Endothelial cell of umbilical vein (primary cell): Measurements from ENCODE around the gene GNAL.

Source experiments
- JUN ChIP-seq: IDR thresholded peaks from 2 replicates; pipeline ENCODE4 v1.6.1; 2011; ENCODE audit warnings: borderline replicate concordance, low read depth; ENCODE audit not compliant: insufficient read length, insufficient read depth
- MYC ChIP-seq: IDR thresholded peaks from one replicate; pipeline ENCODE4 v1.6.1; 2011; ENCODE audit warnings: mild to moderate bottlenecking, low read depth, low read length
- POLR2A ChIP-seq: IDR thresholded peaks from 2 replicates; pipeline ENCODE4 v1.6.1; 2012; ENCODE audit warnings: low read depth, mild to moderate bottlenecking, control low read depth, low read length
- POLR2AphosphoS5 ChIP-seq: IDR thresholded peaks from 2 replicates; pipeline ENCODE4 v1.6.1; 2012; ENCODE audit warnings: low read depth, mild to moderate bottlenecking, control low read depth, low read length, moderate library complexity; ENCODE audit not compliant: insufficient read depth
- TF ChIP-seq, protein P1 (sequence below), 2 donors: IDR thresholded peaks; 1 replicate in 1 of 2; 2 replicates in 1 of 2; pipeline ENCODE4 v1.5.1; 2011; ENCODE audit warnings: low read length in 2 of 2, mild to moderate bottlenecking in 2 of 2, moderate library complexity in 2 of 2, control low read depth in 1 of 2, inconsistent platforms in 1 of 2, low read depth in 1 of 2; ENCODE audit not compliant: insufficient read depth in 1 of 2; ENCODE audit errors: extremely low read depth in 1 of 2

DNA sequence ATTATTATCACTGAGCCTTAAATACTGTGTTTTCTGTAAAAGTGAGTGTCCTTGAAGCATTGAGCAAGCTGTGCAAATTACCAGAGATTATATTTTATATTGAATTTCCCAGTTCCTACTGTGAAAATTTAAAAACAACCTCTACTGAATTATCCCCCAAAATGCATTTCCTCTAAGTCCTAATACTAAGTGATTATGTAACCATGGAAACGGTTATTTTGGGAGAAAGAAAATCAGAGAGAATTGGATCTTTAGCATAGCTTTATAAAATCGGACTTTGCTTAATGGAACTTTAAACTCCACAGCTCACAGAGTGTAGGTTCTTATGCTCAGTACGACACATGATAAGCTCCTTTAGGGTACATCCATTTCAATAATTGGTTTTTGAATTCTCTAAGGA is 142.9 kb downstream of the GNAL start:
- TF ChIP-seq JUN (no peak), POLR2A (no peak), POLR2AphosphoS5 (no peak), MYC (no peak)
- TF ChIP-seq, protein P1, sequence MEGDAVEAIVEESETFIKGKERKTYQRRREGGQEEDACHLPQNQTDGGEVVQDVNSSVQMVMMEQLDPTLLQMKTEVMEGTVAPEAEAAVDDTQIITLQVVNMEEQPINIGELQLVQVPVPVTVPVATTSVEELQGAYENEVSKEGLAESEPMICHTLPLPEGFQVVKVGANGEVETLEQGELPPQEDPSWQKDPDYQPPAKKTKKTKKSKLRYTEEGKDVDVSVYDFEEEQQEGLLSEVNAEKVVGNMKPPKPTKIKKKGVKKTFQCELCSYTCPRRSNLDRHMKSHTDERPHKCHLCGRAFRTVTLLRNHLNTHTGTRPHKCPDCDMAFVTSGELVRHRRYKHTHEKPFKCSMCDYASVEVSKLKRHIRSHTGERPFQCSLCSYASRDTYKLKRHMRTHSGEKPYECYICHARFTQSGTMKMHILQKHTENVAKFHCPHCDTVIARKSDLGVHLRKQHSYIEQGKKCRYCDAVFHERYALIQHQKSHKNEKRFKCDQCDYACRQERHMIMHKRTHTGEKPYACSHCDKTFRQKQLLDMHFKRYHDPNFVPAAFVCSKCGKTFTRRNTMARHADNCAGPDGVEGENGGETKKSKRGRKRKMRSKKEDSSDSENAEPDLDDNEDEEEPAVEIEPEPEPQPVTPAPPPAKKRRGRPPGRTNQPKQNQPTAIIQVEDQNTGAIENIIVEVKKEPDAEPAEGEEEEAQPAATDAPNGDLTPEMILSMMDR (IDR thresholded peaks at IDR 0.05; ENCODE audit: extremely low read depth in 1 of 2, insufficient read depth in 1 of 2, low read depth in 1 of 2, low read length in 2 of 2), result no peak
